NCI-H1417 treated with DMSO at 0.1 percent for 48 hours (cell line): ENCODE data around the gene WNT7B.

Source experiments
- DNase-seq: peaks from one replicate; lab custom pipeline; 2025; lab: John Stamatoyannopoulos, UW

The WNT7B gene

DNA sequence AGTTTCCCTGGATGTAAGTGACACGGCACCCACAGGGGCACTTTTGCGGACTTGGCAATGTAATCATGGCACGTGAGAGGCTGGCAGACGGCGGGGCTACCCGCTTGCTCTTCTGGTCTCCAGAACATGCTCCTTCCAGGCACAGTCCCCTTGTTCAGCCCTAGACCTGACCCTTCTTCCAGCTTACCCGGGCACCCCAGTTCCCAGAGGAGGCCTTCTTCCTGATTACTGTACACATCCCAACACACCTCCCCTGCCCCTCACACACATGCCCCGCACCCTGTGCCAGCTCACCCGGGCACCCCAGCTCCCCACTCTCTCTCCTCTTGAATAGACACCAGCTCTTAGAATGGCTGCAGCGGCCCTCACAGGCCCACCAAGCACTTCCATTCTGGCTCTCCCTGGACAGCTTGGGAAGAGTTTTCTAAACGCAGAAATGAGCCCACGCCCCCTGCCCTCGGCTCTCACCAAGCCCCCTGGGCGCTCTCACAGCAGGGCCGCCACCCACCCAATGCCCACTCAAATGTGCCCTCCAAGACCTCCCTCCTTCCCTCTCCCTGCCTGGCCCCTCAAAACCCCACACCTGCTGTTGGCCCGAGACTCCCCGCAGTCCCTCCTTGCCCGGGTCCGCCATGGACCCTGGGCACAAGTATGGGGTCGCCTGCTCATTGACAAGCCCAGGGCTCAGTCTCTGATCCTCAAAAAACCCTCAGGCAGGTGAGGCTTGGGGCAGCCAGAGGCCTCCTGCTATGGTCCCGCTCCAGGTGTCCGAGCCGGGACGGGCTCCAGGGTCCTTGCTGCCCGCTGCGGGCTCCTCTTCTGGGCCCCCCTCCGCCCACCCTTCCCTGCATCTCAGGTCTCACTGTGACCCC, 88.5 kb downstream of the WNT7B start:
- DNase-seq = no peak

DNA sequence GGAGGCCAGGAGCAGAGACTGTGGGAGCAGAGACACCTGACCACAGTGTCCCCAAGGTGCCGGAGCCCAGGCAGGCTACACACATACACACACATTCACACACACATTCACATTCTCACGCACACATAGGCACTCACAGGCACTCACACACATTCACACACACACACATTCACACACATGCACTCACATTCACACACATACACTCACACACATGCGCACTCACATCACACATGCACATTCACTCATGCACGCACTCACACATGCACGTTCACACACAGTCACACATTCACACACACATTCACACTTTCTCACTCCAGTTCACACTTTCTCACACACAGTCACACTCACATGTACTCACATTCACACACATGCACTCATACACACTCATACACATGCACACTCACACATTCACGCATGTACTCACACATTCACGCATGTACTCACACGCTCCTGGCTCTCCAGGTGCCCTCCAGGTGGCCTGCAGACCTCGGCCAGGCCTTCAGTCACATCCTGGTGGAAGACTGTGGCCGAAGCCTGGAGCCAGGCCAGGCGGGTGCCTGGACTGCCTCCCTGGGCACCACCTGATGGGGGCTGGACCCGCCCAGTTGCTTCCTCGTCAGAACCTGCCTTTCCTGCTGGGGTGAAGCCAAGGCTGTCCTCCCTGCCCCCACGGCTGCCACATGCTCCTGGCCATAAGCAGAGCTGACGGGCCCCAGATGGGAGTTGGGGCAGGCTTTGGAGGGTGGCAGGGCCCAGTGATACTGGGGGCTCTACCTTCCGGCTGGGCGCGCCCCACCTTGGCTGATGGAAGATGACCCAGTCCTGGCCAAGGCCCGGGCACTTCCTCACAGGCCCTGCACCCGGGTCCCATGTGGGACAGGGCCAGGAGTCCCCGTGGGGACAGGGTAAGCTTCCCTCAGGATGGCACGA, 89.5 kb downstream of the WNT7B start:
- DNase-seq = no peak

DNA sequence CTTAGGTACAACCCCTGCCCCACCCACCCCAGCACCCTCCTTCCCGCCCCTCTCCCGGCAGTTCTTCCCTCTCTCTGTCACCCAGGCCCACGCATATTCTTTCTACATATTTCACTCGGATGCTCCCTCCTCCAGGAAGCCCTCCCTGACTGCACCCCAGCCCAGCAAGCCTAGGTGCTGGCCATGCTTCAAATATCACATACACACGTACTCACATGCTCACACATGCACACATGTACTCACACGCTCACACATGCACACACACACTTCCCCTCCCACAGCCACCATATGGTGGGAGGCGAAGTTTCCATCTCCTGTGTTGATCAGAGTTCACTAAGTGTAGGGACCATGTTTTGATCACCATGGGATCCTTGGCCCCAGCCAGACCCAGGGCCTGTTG, 90.4 kb downstream of the WNT7B start:
- no peak for DNase-seq

DNA sequence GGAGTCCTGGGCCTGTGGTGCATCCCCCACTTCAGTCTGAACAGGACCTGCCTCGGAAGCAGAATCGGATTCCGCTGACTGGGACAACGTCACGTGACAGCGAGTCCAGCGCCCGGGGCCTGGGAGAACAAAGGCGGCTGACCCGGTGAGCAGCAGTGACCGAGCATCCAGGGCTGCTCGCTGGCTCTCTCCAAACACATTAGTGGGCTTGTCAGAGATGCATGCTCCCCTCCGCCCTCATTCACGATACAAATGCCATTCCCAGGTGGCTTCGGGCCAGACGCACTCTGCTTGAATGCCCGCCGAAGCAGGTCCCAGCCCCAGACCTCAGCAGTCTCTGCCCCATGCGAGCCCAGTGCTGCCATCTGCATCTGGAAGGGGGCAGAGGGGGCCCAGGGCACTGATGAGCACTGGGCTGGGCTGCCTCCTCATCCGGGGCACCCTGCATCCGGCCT, 91.0 kb downstream of the WNT7B start:
- DNase-seq = no peak

DNA sequence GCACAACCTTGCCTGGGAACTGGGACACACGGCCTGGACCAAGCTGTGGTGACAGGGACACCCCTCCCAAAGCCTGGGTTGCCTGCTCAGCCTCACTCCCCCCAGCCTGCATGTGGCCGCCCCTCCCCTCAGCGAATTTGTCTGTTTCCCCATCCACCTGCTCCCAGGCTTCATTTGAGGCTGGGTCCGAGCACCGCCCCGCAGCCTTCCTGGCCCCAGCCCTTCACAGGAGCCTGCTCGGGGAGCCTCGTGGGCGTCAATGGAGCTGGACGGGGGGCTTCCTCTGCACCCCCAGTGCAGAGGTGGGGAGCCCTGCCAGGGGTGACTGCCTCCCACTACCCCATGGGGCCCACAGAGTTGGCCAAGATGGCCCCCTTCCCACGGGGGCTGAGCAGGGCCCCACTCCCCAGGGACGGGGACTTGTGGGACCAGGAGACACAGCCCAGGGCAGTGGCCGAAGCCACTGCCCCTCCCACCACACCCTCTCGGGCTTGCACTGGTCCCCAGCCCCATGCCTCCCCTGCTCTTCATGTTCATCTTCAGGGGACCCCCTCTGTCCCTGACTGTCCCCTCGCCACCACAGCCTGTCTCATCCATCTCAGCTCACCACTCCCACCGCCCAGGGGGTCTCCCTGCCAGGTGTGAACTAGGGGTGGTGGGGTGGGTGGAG, 91.7 kb downstream of the WNT7B start:
- DNase-seq = no peak

DNA sequence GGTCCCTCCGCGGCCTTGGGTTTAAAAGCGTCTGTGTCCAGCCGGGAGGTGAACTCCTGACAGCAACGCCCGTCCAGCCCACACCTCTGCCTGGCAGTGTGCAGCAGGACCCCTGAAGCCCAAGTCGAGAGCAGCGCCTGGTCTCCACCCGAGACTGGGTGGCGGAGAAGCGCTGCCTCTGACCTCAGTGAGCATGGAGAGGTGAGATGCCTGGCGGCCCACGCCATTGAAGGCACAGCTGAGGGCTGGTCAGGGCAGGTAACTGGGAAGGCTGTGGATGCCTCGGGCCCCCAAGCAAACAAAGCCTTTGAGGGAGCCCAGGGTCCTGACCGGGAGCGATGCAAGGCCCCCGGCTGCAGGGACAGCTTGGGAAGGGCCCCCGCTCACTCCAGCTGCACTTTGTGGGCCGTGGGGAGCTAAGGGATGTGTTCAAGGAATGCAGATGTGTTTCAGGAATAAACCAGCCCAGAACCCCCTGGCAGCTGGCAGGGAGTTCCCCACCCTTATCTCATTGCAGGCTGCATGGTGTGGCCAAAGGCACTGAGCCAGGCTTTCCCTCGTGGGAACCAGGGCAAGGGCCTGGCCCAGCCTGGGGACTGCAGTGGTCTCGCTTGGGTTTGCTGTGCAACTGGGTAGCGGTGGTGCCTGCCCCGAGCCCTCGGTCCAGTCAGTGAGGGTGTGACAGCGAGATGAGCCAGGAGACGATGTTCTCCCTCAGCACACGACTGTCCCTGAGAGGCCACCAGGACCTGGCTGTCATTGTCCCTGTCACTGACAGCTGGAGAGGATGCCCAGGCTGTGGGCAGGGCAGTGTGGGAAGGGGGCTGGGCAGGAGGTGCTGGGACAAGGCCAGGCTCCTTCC, 92.5 kb downstream of the WNT7B start:
- no peak for DNase-seq

DNA sequence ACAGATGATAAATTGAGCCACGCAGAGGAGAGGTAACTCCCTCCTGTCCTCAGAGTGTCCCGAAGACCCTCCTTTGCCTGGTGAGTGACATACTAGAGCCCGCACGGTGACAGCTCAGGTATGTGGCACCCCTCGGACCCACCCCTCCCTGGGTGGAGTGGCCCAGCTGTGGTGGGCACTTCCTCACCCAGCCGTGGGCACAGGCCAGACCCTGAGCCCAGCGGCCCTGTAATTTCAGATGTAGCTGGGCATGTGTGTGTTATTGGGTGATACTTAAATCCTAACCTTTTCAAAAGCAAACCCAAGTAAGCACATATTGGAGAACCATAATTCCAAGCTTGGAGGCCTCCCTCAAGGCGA, 93.2 kb downstream of the WNT7B start:
- no peak for DNase-seq

DNA sequence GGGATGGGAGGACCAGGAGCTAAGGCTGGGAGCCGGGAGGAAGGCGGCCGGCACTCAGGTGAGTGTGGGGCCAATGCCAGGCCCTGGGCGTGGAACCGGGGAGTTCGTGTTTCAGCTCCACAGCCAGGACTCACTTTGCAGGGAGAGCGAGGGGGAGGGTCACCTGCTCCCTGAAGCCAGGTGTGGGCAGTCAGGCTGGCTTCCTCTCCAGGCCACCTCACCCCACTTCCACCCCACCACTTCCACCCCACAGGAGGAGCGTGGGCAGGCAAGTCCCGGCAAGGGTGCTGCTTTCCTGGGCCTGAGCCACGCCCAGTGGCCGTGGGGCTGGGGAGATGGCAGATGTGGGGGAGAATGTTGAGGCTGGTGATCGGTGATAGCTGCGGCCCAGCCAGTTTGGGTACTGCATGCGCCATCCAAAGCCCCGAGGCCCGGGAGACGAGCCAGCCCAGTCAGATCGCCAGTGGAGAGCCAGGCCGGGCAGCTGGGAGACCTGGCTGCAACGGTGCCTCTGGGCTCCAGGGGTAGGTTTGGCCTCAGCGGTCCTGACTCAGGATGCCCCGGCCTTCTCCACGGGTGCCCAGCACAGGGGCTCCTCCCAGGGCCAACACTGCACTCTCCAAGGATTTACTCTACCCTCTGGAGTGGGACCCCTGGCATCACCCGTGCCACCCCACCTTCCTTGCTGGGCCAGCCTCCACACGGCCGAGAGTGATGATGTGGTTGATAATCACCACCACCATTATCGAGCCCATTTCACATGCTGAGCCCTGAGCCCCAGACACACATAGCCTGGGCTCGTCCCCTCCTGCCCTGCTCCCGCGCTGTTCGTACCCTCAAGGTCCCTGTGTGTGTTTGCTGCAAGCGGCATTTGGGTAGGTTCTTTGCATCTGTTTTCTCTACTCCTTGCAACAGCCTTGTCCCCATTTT, 93.8 kb downstream of the WNT7B start:
- DNase-seq = no peak

DNA sequence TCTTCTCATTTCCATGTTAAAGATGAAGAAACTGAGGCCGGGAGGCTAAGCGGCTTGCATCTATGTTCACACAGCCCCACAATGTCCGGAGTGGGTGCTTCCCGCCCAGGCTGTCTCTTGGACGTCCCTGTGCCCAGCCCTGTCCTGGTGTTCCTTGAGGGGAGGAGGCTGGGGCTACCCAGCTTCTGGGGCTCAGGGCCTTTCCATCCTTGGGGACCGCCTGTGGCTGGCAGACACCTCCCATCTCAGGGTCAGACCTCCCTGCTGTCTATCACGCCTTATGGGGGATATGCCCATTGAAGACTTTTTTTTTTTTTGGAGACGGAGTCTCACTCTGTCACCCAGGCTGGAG, 95.5 kb downstream of the WNT7B start:
- no peak for DNase-seq

DNA sequence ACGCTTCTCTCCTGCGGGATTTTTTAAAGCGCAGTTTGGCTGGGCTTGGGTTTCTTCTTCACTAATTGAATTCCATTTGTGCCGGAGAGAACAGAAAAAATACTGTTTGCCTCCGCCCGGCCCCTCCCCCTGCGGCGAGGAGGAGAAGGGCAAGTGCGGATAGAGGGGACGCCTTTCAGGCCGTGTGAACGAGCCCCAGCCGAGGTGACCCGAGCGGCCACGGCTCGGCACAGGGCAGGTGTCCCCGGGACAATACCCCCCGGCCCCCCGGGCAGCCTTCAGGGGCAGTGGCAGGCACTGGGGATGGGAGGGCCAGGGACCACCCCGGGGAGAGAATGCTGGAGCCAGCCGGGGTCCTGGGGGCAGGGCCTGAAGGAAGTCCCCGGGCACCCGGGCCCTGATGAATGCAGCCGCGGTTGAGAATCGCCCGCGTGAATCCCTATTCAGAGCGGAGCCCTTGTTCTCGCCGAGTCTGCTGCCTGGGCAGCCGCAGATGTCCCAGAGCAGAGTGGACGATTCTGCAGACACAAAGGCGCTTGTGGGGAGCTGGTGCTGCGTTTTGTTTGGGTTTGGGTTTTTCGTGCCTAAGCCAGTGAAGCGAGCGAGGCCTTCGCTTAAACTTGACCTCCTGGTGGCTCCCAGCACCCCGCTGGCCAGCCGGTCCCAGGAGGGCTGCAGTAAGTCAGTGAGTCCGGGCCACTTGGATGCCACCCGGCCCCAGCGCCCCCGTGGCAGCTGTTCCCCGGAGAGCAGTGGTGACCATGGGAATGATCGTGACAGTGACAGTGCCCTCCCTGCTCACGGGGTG, 96.0 kb downstream of the WNT7B start:
- no peak for DNase-seq

DNA sequence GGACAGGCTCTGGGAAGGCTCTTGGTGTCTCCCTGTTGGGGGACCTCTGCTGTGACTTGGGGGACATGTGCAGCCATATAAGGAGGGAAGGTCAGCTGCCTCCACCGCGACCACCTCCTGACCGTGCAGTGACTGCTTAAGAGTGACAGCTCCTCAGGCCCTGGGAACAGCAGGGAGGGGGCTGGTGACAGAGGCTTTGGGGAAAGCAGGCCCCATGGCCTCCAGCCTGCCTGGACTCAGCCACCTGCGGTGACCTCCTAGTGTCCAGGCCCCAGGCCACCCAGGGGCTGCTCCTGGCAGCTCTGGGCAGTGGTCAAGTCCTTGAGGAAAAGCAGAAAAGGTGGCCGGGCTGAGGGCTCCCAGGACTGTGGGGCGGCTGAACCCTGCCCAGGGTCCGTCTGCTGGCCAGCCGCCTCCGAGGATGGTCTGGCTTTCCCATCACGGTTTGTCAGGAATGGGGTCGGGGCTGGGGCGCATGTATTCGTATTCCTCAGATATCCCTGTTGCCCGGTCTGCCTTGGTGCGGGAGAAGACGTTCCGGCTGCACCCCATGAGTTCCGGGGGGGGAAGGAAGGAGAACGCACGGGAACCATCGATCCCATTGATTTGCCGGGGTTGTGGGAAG, 96.8 kb downstream of the WNT7B start:
- DNase-seq = no peak

DNA sequence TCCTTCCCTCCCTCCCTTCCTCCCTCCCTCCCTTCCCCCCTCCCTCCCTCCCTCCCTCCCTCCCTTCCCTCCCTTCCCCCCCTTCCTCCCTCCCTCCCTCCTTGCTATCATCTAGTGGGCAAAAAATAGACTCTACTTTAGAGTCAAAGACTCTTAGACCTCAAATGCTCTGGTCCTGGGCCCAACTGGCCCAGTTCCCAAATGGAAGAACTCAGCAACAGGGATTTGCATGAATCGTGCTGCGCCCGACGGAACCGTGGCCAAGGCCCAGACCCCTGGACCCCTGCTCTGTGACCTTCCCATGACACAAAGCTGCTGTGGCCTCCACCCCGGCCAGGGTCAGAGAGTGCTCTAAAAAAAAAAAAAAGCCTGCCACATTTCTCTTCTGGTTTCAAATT, 97.4 kb downstream of the WNT7B start:
- no peak for DNase-seq

DNA sequence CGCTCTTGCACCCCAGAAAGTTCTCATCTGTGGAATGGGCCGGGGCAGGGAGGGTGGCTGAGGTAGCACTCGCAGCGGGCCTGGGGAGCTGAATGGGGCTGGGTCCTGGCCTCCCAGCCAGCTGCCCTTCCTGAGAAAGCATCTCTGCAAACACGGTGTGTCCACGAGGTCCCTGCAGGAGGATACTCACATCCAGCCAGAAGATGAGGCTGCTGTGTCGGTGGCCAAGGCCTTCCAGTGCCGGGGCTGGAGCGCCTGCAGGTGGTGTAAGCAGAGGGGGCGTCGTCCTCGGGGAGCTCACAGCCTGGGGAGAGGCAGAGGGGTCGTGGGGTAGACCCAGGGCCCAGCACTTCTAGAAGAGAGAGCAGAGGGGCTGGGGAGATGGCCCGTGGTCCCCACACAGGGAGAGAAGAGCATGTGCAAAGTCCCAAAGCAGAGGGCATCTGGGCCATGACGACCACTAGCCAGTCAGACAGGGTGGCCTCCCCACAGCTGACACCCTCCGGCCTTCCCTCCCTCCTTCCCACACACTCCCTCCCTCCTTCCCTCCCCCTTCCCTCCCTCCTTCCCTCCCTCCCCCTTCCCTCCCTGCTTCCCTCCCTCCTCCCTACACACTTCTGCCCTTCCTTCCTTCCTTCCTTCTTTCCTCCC, 97.9 kb downstream of the WNT7B start:
- no peak for DNase-seq

DNA sequence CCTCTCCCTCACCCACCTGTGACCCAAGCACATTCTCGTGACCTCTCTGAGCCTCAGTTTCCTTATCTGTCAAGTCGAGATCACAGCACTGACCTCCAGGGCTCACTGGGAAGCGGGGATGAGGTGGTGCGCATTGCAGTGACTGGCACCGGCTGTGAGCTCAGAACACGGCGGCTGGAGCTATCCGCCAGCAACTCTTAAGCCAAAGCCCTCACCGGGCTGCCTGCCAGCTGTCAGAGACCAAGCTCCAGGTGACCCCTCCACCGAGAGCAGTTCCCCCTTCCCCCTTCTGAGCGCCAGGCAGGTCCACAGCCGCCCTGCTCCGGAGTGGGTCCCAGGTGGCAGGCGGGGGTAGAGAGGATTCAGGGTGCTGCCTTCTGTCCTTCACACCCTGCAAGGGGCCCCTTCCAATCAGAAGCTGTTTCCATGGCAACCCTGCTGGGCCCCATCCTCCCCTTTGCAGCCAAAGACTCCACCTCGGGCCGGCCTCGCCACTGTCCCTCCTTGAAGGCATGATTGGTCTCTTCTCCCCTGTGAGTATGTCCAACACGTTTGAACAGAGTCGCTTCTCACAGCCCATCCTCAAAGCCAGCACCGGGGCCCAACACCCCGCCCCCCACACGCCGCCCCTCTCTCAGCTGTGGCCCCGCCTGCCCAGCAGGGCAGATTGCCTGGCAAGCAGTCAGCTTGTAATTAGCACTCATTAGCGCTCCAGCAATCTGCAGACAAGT, 98.7 kb downstream of the WNT7B start:
- peak; percentile 47 for DNase-seq

DNA sequence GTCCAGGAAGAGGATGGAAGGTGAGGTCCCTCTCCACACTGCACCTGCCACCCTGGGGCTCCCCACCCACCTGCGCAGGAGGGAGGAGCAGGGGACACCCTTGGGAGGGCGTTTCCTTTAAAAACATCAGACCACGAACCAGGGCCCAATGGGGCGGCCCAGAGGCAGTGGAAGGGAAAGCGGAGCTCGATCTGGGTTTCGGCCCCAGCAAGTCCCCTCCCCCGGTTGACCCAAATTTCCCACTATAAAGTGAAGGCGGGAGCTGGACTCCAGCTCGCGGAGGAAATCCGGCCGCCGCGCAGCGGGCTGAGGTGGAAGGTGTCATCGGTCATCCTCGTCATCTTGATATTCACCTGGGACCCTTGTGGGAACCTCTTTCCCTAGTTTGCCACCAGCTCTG, 99.3 kb downstream of the WNT7B start:
- DNase-seq = no peak

DNA sequence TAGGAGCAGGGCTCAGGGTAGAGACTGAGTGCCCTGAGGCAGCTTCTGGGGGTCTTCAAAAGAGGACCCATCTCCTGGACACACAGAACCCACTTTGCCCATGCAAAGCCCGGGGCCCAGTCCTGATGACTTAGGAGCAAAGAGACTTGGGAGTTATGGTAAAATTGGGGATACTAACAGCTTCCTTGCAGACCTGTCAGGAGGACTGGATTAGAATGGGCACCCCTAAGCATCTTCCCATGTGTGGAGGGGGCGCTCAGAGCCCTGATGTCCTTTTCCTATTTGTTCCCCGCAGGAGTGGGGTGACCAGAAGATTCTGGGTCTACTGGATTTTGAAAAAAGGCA, 100.0 kb downstream of the WNT7B start:
- DNase-seq = no peak

DNA sequence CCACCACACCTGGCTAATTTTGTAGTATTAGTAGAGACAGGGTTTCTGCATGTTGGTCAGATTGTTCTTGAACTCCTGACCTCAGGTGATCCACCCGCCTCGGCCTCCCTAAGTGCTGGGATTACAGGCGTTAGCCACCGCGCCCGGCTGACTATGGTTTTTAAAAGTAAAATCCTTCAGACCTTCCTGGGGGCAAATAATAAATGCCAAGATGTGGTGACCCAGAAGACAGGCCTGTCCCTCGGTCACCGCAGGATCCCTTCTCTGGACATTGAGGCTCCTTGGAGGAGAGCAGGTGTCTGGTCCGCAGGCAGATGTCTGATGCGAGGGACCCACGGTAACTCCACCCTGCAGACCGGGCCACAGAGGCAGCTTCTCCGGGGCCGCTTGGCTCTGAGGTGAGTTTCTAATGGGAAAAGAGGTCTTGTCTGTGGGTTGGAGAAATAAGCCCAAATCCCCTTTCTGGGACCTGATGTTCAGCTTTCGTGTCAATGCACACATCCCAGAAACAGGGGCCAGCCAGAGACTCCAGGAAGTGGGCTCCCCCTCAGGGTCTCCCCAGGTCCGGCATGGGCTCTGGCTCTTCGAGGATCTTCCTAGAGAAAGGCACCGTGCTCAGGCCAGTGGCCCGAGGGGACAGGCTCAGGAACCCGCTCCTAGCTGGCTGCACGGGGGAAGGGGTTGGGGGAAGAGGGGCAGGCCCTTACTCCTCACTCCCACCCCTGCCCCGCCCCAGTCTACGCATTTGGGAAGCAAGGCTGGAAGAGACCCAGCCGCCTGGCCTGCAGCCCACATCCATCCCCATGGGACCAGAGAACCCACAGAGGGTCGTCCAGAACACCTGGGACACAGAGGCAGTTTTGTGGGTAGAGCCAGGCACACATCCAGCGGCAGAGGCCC, 100.6 kb downstream of the WNT7B start:
- DNase-seq = no peak
